Right atrium auricular region (tissue), 2 donors: ENCODE results near the gene SEPTIN5. TPM values are rescaled to one million over a fixed set of nuclear protein-coding genes. Genes with fewer than 3 reads are reported as not detected.

Experiments used
- DNase-seq: peaks from one replicate; pipeline ENCODE4 v3.0.0-alpha.2; 2019; ENCODE audit warnings: low spot score
- H3K27ac ChIP-seq, 2 donors: fragments of 200-600 bp; sonication (generic); 1 replicate in 1 of 2; 2 replicates in 1 of 2; pipeline ENCODE4 v1.5.1; 2016 to 2019
- H3K27me3 ChIP-seq, 2 donors: fragments of 200-600 bp; sonication (generic); one replicate each; pipeline versions ENCODE4 v1.5.1 to v1.6.0; 2017 to 2019
- H3K36me3 ChIP-seq: fragments of 200-600 bp; sonication (generic); one replicate; pipeline ENCODE4 v1.5.1; 2016
- H3K4me1 ChIP-seq, 2 donors: fragments of 200-600 bp; sonication (generic); one replicate each; pipeline versions ENCODE4 v1.5.1 to v1.6.0; 2017 to 2019
- H3K4me3 ChIP-seq, 2 donors: fragments of 200-600 bp; sonication (generic); 1 replicate in 1 of 2; 2 replicates in 1 of 2; pipeline ENCODE4 v1.5.1; 2017 to 2019; ENCODE audit warnings: mild to moderate bottlenecking in 1 of 2, moderate library complexity in 1 of 2
- H3K9me3 ChIP-seq, 2 donors: fragments of 200-600 bp; sonication (generic); one replicate each; pipeline ENCODE4 v1.5.1; 2019
- total RNA-seq, 2 donors: library from RNA; depleted of rRNA; stranded (reverse); fragments of >200 nt; gene quantifications; one replicate each; pipeline ENCODE4 v1.1.0, GENCODE V29; 2016
- TF ChIP-seq, protein P1 (sequence below), 2 donors: fragments of 200-600 bp; sonication (generic); IDR thresholded peaks; one replicate each; pipeline ENCODE4 v1.5.1; 2019; ENCODE audit warnings: antibody characterized with exemption in 2 of 2

SEPTIN5 gene
- 100 to 1,000 TPM; 162 to 287 TPM for total RNA-seq

DNA sequence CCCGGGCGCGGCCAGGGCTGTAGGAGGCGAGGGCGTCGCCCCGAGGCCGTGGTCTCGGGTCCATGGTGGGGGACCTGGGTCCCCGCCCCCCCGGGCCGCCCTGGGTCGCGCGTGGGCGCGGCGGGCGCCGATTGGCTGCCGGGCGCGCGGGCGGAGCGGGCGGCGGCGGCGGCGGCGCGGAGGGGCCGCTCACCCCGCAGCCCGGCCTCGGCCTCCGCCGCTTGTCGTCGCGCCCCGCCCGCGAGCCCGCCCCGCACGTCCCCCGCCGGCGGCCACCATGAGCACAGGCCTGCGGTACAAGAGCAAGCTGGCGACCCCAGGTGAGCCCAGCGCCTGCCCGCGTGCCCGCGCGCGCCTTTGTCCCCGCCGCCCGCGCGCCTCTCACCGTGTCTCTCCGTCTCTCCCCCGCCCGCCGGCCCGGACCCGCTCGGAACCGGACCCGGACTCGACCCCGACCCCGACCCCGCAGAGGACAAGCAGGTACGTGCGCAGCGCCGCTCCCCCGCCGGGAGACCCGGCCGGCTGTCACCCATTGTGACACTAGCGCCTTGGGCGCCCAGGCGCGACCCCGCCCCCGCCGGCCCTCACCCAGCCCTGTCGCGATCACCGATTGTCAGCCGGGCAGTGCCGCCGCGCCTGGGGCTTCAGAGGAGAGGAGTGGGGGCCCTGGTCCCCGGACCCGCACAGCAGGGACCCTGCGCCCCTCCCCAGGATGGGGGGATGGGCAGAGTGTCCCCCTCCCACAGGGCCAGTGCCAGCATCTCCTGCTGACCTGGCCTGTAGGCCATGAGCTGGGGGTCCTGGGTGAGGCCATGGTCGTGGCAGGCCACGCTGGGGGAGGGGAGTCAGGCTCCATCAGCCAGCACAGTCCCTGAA lies at the start of gene SEPTIN5:
Gene SEPTIN5, plus strand, starts transcription at position 192 of the 876 bp plus-strand sequence. Its CDS starts 86 bp downstream, at position 278.
- DNase-seq, result no peak
- Histone ChIP-seq H3K4me3 (peak within 1 kb of the TSS; percentile 64 to 72), H3K27me3 (no peaks in the 10 kb centered on the region), H3K27ac (peak within 1 kb of the TSS; percentile 61 to 72), H3K4me1 (peaks cover 0 to 56% of the 10 kb centered on the region in 2 donors), H3K36me3 (no peaks in the 10 kb centered on the region), H3K9me3 (no peaks in the 10 kb centered on the region)
- TF ChIP-seq, protein P1, sequence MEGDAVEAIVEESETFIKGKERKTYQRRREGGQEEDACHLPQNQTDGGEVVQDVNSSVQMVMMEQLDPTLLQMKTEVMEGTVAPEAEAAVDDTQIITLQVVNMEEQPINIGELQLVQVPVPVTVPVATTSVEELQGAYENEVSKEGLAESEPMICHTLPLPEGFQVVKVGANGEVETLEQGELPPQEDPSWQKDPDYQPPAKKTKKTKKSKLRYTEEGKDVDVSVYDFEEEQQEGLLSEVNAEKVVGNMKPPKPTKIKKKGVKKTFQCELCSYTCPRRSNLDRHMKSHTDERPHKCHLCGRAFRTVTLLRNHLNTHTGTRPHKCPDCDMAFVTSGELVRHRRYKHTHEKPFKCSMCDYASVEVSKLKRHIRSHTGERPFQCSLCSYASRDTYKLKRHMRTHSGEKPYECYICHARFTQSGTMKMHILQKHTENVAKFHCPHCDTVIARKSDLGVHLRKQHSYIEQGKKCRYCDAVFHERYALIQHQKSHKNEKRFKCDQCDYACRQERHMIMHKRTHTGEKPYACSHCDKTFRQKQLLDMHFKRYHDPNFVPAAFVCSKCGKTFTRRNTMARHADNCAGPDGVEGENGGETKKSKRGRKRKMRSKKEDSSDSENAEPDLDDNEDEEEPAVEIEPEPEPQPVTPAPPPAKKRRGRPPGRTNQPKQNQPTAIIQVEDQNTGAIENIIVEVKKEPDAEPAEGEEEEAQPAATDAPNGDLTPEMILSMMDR (IDR thresholded peaks at IDR 0.05), result no peak

DNA sequence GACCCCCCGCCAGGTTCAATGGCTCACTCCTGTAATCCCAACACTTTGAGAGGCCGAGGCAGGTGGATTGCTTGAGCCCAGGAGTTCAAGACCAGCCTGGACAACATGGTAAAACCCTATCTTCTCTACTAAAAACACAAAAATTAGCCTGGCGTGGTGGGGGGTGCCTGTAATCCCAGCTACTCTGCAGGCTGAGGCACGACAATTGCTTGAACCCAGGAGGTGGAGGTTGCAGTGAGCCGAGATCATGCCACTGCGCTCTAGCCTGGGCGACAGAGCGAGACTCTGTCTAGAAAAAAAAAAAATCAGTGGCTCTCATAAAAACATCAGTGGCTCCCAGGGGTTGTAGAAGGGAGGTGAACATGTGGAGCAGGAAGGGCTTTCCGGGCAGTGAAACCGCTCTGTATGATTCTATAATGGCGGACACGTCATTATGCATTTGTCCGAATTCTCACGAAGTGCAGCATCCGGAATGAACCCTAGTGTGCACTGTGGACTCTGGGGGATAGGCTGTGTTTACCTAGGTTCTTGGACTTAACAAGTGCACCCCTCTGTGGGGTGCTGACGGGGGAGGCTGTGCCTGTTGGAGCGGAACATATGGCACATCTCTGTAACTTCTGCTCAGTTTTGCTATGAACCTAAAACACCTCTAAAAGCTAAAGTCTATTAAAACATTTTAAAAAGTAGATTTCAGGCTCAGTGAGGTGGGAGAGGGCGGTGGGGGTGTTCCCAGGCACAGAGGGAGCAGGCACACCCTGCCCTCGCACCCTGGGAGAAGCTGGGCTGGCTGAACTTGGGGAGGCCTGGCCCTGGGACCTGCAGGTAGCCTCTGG lies 49.1 kb upstream of the SEPTIN5 start:
- TF ChIP-seq, protein P1 (IDR thresholded peaks at IDR 0.05), result no peak
- Histone ChIP-seq H3K4me3 (no peak overlapping the region), H3K36me3 (no peaks in the 10 kb centered on the region), H3K27me3 (no peaks in the 10 kb centered on the region), H3K9me3 (no peaks in the 10 kb centered on the region), H3K4me1 (peaks cover 0 to 13% of the 10 kb centered on the region in 2 donors), H3K27ac (no peak overlapping the region)
- no peak for DNase-seq

DNA sequence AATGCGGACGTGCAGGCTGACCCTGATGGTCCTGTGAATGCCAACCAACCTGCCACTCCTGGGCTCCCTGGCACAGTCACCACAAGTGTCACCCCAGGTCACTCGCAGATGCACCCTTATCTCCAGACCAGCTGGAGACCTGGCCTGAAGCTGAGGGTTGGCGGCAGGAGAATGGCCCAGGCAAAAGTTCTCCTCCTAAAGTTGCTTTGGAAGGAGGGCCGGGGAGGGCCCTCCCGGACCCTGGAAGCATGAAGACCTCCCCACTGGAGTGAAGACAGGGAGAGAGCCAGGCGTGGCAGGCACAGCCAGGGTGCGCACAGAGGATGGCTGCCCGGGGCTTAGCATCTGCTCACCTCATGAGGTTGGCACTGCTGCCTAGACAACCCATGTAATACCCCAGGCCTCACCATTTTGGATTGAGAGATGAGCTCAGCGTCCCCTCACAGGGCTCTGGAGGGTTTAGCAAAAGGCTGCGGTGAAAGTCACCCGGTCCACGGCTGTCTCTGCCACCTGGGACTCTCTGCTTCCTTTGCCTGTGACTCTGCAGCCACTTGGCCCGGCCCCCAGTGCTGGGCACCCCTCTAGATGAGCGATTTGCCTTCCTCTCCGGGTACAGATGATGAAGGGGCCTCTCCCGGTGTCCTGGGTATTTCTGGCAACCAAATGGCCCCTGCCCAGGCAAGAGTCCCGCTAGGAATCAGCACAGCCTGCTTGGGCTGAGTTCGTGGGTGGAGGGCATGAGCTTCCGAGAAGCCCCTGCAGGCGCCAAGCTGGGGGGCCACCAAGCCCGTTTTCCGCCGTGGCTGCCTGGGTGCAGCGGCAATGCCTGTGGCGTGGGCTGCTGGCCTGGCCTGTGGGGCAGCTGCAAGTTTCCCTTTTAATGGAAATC lies 48.3 kb upstream of the SEPTIN5 start:
- no peak for DNase-seq
- peaks cover 0 to 13% of the 10 kb centered on the region in 2 donors for H3K4me1 ChIP-seq
- H3K27me3 ChIP-seq, result no peaks in the 10 kb centered on the region
- no peaks in the 10 kb centered on the region for H3K36me3 ChIP-seq
- H3K27ac ChIP-seq, result peak overlapping the region in 1 of 2 donors; percentile 23
- TF ChIP-seq, protein P1 (IDR thresholded peaks at IDR 0.05), result no peak
- no peaks in the 10 kb centered on the region for H3K9me3 ChIP-seq
- no peak overlapping the region for H3K4me3 ChIP-seq

DNA sequence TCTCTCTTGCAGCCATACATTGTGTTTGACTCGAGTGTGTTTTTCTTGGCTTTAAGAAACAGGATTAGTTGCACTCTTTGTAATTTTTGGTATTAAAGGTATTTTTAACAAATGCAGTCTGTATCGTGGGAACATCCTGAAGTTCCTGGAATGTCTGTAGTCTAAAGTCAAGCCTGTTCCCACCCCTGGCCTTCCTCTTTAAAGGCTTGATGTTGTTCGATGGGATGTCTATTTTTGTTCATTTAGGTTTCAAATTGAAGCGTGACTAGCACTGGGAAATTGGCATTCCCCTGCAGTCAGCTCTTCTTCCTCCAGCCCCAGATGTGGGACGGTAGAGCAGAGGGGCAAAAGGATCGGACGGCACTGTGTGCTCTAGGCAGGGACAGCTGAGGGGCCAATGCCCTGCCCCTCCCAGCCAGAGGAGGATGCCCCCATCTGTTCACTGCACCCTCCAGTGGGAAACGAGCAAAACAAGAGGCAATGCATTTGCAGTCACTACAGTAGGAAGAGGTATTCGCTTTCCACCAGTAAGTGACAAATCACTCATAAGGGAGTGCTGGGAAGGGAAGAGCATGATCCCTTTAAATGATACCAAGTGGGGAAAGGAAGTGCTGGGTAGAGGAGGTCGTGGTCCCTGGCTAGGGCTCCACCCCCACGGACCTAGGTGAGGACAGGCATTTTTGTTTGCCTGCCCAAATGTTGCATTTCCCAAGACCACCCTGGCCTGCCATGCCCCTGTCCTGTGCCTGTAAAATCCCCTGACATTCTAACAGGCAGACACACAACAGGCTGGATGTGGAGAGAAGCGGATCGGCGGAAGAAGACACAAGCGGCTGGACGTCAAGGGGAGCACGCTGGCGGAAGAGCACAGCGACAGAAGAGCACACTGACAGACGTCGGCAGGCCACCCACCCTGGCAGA lies 47.4 kb upstream of the SEPTIN5 start:
- Histone ChIP-seq H3K4me1 (peaks cover 0 to 13% of the 10 kb centered on the region in 2 donors), H3K27ac (peak overlapping the region in 1 of 2 donors; percentile 23), H3K27me3 (no peaks in the 10 kb centered on the region), H3K36me3 (no peaks in the 10 kb centered on the region), H3K9me3 (no peaks in the 10 kb centered on the region), H3K4me3 (no peak overlapping the region)
- TF ChIP-seq, protein P1 (IDR thresholded peaks at IDR 0.05), result no peak
- DNase-seq, result no peak
